ENCODE data around the gene PDHA1.

Gene PDHA1

DNA sequence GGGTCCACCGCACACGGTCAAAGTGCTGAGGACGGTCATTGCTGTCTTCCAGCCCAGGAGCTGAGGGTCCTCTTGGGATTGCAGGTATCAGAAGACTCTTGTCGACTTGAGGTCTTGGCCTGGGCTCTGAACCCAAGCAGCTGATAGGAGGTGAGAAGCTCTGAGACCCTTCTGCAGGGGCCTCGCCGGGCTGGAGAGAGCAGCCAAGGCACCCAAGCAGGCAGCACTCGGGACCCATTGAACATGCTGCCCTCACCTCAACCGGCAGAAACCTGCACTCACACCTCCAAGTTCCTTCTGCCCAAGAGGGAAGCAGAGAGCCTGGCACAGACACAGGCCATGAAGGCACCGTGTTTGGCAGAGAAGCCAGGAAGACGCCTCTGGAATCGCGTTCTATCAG lies 34.1 kb downstream of the PDHA1 start:
- DNase-seq: no peak

DNA sequence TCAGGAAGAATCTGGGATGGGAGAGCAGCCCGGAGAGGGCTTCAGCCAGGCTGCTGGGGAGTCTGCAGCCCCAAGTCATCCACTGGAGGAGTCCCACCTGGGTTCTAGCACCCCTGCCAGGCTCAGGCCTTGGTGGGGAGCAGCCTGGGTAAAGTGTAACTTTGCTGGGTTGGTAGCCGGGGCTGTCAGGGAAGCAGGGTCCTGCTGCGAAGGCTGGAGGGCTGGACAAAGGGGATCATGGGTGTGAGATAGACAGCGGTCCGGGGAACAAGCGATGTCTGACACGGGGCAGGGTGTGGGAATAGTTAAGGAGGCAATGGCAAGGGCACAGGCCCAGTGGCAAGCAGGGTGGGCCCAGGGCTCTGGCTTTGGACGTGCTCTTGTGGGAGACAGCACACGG lies 37.6 kb downstream of the PDHA1 start:
- DNase-seq: no peak

DNA sequence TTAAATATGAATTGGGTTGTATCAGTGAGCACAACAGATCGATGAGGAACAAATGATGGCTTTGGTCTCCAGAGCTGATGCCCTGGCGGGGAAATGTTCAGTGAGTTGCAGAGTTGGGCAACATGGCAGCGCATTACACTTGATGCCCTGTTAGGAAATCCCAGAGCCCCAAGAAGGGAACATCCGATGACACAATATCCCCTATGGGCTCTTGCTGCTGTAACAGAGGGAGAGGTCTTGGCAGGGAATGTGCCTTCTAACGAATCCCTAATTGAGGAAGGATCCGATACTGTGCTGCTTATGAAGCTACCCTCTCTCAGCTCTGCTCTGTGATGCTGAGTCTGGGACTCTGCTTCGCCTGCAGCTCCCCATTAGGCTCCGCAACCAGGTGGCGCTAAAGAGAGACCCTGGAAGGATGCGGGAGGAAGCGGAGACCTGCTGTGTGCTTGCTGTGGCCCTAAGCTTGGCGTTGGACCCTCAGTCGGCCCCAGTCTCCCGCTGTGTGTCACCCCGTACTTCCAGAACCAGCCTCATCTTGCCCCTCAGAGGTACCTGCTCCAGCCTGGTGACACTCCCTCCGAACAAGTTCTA lies 38.9 kb downstream of the PDHA1 start:
- DNase-seq: peak; percentile 46

- DNase-seq: no peak
Observed at GRCh38 chrX:19386679-19387078, 43.0 kb downstream of the PDHA1 start.

DNA sequence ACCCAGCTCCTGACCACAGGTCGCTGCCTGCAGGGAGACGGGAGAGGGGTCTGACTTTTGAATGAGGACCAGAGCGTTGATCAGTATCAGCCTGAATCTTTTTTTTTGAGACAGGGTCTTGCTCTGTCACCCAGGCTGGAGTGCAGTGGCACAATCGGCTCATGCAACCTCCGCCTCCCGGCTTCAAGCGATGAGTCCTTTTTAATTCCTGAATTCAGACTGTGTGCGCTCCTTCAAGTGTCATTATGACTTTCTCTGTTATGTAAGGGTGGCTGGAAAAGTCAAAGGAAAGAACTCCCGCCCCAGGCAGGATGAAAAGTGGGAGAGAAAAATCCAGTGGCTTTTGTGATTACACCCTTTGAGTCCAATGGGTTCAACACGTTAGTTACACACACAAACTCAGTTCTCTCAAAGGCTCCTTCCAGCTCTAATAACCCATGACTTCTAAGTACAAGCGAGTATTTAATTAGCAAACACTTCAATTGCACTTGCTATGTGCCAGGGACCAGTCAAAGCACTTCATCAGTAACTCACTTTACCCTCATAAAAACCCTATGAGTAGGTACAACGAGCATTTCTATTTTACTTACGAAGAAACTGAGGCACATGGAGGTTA lies 44.4 kb downstream of the PDHA1 start:
- DNase-seq: no peak

- no peak for DNase-seq
Observed at GRCh38 chrX:19388741-19389140, 45.0 kb downstream of the PDHA1 start.

DNA sequence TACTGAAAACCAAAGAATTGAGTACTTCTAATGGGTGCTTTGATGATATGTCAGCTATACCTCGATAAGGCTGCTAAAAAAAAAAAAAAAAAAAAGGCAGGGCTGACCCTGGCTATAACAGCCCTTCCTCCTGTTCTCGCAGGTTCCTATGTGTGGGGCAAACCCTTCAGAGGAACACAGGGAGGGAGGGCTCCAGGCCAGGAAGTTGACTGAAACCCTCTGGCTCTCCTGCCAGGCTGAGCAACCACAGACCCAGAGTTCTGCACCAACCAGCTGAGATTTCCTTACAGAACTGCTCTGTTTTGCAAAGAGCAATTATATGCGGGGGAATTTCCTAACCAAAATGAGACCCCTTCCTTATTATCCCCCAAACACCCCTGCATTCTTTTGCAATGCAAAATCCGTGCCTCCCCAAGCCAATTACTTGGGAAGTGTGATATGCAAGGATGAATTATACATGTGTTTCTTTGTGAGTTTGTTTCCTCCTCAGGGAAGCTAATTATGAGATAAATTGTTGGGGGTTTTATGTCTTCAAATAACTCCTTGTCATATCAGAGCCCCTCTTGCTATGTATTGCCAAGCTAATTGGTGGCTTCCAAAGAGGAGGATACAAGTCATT lies 45.6 kb downstream of the PDHA1 start:
- DNase-seq: no peak

DNA sequence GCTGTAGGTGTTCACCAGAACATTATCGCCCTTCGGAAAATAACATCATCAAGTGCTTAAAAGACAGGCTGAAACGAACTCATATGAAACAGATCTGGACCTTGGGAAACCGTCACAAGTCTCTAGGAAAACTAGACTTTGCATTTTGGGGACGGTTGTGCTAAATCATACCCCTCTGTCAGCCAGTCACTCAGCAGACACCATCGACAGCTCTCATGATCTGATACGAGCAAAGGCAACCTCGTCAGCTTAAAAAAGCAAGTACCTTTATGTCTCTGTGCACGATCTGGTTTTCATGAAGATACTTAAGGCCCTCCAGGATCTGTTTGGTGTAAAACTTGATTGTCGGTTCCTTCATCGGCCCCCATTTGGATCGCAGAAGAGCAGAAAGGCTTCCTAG lies 48.4 kb downstream of the PDHA1 start:
- no peak for DNase-seq

DNA sequence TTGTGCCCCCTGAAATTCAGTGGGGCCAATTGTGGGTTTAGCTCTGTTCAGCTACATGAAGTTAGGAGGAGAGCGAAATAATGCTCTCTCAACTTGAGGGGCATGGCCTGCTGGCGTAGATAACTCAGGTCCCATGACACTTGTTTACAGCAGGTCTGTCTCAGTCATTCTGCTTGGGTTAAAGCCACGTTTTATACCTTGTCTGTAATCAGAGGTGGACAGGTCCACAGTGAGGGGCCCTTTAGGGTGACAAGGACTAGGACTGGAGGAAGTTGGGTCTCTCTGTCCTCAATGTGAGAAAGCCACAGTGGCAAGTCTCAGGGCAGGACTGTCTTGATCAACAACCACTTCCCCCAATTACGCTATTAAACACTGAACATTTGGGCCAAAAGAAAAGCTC lies 49.0 kb downstream of the PDHA1 start:
- DNase-seq: no peak

- DNase-seq: no peak
Observed at GRCh38 chrX:19403696-19404095, 60.0 kb downstream of the PDHA1 start.

DNA sequence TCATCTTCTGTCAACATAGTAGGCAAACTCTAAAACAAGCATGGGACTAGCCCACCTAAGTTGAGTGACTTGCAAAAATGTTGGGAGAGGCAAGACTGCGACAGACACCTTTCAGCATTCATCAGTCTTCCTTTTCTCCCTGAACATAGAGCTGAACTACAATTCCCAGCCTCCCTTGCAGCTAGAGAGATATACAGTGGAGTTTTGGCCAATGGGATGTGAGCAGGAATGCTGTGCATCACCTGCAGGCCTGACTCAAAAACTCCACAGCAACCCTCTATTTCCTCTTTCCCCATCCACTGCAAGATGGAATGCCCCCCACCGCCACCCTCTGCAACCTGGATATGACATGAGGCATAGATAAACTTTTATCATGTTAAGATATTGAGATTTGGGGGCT lies 66.5 kb downstream of the PDHA1 start:
- no peak for DNase-seq
